OCI-LY1 (cell line): Measurements from ENCODE around the gene KLF17.

Source experiments
- EZH2 ChIP-seq: fragments of 200-600 bp; sonication (generic), shearing (Covaris generic); IDR thresholded peaks from 2 replicates; pipeline ENCODE4 v1.8.0; 2017; ENCODE audit warnings: borderline replicate concordance, mixed run types, mild to moderate bottlenecking, antibody characterized with exemption, low read length, moderate library complexity, mixed read lengths
- TF ChIP-seq, protein P1 (sequence below): fragments of 200-600 bp; sonication (generic), shearing (Covaris generic); IDR thresholded peaks from 2 replicates; pipeline ENCODE4 v1.5.1; 2017; ENCODE audit warnings: mild to moderate bottlenecking, antibody characterized with exemption, low read length, moderate library complexity, mixed read lengths

- TF ChIP-seq, protein P1, sequence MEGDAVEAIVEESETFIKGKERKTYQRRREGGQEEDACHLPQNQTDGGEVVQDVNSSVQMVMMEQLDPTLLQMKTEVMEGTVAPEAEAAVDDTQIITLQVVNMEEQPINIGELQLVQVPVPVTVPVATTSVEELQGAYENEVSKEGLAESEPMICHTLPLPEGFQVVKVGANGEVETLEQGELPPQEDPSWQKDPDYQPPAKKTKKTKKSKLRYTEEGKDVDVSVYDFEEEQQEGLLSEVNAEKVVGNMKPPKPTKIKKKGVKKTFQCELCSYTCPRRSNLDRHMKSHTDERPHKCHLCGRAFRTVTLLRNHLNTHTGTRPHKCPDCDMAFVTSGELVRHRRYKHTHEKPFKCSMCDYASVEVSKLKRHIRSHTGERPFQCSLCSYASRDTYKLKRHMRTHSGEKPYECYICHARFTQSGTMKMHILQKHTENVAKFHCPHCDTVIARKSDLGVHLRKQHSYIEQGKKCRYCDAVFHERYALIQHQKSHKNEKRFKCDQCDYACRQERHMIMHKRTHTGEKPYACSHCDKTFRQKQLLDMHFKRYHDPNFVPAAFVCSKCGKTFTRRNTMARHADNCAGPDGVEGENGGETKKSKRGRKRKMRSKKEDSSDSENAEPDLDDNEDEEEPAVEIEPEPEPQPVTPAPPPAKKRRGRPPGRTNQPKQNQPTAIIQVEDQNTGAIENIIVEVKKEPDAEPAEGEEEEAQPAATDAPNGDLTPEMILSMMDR = no peak
- no peak for TF ChIP-seq EZH2
Measured at GRCh38 chr1:44157903-44158302, 39.3 kb downstream of the KLF17 start.
